ENCODE data around the gene ELL3. TPM values are rescaled to one million over a fixed set of nuclear protein-coding genes. Genes with fewer than 3 reads are reported as not detected.
"Not testable (repeated sequence)": the region's sequence is repeated elsewhere in the genome, so short reads cannot be mapped to it uniquely, and the experiment has no call there.

ELL3 gene
- polyA plus RNA-seq, 1 donor from 2014 or later: 2.2 TPM

- H3K27ac ChIP-seq (ENCODE audit: low read length); H3K36me3 ChIP-seq (ENCODE audit: insufficient read depth, low read length); H3K4me3 ChIP-seq (ENCODE audit: low read length); H3F3A ChIP-seq (ENCODE audit: insufficient read depth, low read length, poor library complexity, severe bottlenecking); H3K27me3 ChIP-seq (ENCODE audit: insufficient read depth, low read depth, low read length); H2AFZ ChIP-seq (ENCODE audit: low read depth, low read length); H4K20me1 ChIP-seq (ENCODE audit: insufficient read depth); H3K4me2 ChIP-seq (ENCODE audit: low read length); H3K9me3 ChIP-seq (ENCODE audit: low read length); H3K9me2 ChIP-seq (ENCODE audit: insufficient read depth, low read length); H3K9ac ChIP-seq (ENCODE audit: low read length): not testable (repeated sequence)
- H3K79me2 ChIP-seq (replicated peaks; ENCODE audit: insufficient read depth, low read length): peaks cover 28% of the 10 kb centered on the region
Observed at GRCh38 chr15:43825305-43825704, 48.5 kb upstream of the ELL3 start.

GRCh38 chr15:43824302-43825246, 47.8 kb upstream of the ELL3 start, which contains the start of gene MFAP1:
TSS of gene MFAP1 (minus strand) at chr15:43824690. CDS start at chr15:43824569, 121 bp downstream.
- Histone ChIP-seq H3K4me3 (ENCODE audit: low read length) (peak within 1 kb of the TSS; percentile 77), H3K9ac (ENCODE audit: low read length) (peak within 1 kb of the TSS; percentile 83), H3K27ac (ENCODE audit: low read length) (peak within 1 kb of the TSS; percentile 86), H3K36me3 (ENCODE audit: insufficient read depth, low read length) (no peaks in the 10 kb centered on the region), H3K27me3 (ENCODE audit: insufficient read depth, low read depth, low read length) (no peaks in the 10 kb centered on the region), H3K9me2 (ENCODE audit: insufficient read depth, low read length) (no peaks in the 10 kb centered on the region), H4K20me1 (ENCODE audit: insufficient read depth) (no peaks in the 10 kb centered on the region), H2AFZ (ENCODE audit: low read depth, low read length) (peak within 1 kb of the TSS; percentile 70), H3K79me2 (replicated peaks; ENCODE audit: insufficient read depth, low read length) (peaks cover 31% of the 10 kb centered on the region), H3K4me2 (ENCODE audit: low read length) (peak within 1 kb of the TSS; percentile 80), H3K9me3 (ENCODE audit: low read length) (no peaks in the 10 kb centered on the region), H3F3A (ENCODE audit: insufficient read depth, low read length, poor library complexity, severe bottlenecking) (no peaks in the 10 kb centered on the region)
- peak; percentile 90 for TF ChIP-seq MXI1 (conservative IDR thresholded peaks at IDR 0.05; ENCODE audit: poor library complexity, severe bottlenecking)
- TF ChIP-seq EP300 (conservative IDR thresholded peaks at IDR 0.05; ENCODE audit: poor library complexity, severe bottlenecking): peak; percentile 42
- peak; percentile 64 for TF ChIP-seq REST (IDR thresholded peaks at IDR 0.05; ENCODE audit: borderline replicate concordance)
- peak; percentile 41 for TF ChIP-seq RAD21 (conservative IDR thresholded peaks at IDR 0.05)
- TF ChIP-seq EZH2 (IDR thresholded peaks at IDR 0.05; ENCODE audit: borderline replicate concordance, insufficient read depth, low read length, poor library complexity, severe bottlenecking): no peak
- TF ChIP-seq POLR2AphosphoS5 (IDR thresholded peaks at IDR 0.05): peak; percentile 90
- peak; percentile 66 for TF ChIP-seq TAF1 (IDR thresholded peaks at IDR 0.05; ENCODE audit: low read depth)
- TF ChIP-seq SMC3 (conservative IDR thresholded peaks at IDR 0.05; ENCODE audit: poor library complexity): peak; percentile 52
- no peak for TF ChIP-seq CTCF (IDR thresholded peaks at IDR 0.05; ENCODE audit: poor library complexity, severe bottlenecking)
